Amniotic epithelial cell (primary cell): ENCODE measurements around the gene HS6ST2.
"Not testable (repeated sequence)": the region's sequence is repeated elsewhere in the genome, so short reads cannot be mapped to it uniquely, and the experiment has no call there.

ENCODE experiments used
- DNase-seq: peaks from one replicate; pipeline ENCODE4 v3.0.0-alpha.2; 2010; ENCODE audit warnings: low read depth

HS6ST2 gene

DNA sequence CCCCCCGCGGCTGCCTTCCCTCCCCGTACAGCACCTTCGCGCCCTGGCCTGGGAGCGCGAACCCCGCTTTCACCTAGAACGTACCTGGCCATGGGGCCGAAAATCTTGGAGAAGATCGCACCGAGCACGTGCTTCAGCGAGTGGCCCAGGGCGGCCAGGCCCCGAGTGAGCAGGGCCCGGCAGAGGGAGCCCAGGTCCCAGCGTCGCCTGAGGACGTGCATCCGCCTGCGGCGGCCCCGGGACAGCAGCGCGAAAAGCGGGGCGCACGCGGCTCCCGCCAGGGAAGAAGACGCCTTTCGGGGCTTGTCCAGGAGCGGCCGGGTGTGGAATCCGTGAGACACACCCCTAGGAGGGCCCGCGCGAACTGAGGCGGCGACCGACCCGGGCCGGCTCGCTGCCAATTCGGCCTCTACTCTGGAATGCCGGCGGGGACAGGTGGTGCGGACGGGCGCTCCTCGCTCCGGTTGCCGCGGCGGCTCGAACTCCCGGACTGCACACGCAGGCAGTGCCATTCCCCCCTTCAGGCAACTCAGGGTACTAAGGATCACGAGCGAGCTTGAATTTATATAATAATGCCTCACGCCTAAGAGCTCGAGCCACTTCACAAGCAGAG, at the start of gene HS6ST2:
Gene HS6ST2 (minus strand): TSS at position 539 of the 613 bp plus-strand sequence.
- no peak for DNase-seq

DNA sequence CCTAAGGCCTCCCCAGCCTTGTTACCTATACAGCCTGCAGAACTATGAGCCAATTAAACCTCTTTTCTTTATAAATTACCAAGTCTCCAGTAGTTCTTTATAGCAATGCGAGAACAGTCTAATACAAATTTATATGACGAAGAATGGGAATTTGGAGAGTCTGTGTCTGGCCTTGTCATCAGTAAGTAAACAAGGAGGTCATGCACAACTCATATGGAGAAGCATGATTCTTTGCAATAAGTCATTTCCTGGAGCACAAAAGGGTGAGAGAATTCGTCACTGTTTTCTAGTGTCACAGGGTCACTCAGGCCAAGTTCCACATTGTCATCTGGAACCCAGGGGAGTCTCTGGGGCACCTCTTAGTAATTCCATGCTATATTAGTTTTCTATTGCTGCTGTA, 49.0 kb upstream of the HS6ST2 start:
- no peak for DNase-seq

DNA sequence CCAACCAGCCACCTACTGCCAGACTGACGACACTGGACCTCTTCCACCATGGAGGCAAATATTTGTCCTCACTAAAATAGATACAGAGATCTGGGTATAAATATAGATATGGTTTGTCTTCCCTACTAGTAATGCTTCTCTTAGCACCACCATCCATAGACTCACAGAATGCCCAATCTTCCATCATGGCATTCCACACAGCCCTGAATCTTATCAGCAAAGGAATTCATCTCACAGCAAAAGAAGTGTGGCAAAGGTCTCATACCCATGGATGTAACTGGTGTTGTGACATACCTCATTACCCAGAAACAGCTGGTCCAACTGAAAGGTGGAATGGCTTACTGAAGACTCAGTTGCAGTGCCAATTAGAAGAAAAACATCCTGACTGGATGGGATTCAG, 47.2 kb upstream of the HS6ST2 start:
- no peak for DNase-seq

DNA sequence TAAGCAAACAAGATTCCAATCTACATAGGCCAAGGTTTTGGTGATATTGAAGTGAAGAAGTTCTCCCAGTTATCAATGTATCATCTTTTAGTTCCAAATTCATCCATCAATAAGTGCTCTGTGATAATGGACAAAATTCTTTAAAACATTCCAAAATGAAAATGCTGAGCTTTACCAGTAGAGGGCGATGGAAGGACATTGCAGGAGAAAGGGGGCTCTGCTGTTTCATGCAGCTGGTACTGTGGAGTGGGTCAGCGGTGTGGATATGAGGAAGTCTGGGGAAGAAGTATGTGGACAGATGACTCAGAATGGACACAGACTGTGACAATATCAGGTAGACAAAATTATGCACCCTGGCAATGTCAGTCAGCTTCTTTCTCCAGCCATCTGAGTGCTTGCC, 46.6 kb upstream of the HS6ST2 start:
- DNase-seq, result peak; percentile 1

DNA sequence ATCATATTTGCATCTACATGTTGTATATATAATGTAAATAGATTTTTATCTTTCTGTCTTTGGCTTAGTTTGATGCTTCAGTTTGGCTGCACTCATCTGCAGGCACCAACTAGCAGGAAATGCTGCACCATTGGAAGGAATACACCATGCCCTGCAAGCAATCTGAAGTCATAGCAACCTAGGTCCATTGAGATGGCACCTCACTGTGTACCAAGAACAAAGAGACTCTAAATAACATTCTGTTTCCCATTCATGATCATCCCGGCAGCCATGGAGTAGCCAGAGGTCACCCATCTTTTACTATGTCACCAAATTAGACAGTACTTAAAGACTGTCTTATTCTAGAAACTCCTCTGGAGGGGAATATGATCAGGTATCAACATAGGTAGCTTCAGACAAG, 40.8 kb upstream of the HS6ST2 start:
- no peak for DNase-seq

DNA sequence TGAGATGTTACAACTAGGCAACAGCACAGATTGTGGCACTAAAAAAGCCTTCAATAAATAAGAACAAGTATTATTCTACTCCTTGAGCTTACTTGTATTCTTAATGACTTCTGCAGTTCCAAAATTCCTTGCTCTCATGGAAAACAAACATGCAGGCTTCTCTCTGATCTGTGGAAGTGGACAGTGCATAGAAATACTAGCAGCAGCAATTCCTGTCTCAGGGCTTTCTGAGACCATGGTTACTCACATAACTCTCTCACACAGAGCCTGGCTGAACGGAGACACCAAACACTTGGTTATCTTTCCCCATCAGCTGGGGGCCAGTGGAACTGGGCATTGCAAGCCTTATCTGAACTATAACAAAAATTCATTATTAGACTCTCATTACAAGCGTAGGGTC, 32.4 kb upstream of the HS6ST2 start:
- DNase-seq, result no peak

DNA sequence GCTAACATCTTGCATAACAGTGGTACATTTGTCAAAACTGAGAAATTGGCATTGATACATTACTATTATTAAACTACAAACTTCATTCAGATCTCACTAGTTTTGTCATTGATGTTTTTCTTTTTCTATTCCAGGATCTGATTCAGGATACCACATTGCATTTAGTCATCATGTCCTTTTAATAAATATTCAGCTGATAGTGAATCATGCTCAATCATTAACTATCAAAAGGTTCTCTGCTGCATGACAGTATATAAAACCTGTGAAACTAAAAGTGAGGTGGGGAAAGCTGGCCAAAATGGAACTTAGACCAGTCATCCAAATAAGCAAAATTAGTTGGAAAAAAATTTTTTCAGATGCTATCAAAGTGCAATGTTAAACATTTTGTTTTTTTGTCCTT, 28.1 kb upstream of the HS6ST2 start:
- no peak for DNase-seq

DNA sequence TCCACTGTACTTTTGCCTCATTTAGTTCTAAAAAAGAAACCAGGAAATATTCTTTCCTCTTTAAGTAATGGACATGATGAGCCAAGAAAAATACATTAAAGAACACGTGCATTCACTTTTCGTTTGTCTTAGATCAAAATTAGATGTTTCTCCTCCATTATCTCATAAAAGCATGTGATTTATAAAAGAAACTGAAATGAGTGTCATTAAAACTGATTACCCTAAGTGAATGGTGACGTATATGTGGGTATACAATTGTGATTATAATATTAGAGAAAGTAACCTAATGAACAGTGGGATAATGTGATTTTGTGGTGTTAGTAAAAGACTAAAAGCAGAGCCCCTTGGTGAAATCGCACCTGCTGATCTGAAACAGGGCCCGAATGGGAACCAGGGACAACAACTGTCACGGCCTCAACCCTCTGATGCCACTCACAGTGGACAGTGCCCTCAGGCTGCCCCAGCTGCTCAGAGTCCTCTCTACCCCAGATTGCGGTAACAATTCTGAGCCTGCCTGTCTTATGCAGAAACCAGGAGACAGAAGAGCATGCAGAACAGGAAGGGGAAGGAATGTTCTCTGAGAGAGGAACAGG, 25.7 kb upstream of the HS6ST2 start:
- no peak for DNase-seq

DNA sequence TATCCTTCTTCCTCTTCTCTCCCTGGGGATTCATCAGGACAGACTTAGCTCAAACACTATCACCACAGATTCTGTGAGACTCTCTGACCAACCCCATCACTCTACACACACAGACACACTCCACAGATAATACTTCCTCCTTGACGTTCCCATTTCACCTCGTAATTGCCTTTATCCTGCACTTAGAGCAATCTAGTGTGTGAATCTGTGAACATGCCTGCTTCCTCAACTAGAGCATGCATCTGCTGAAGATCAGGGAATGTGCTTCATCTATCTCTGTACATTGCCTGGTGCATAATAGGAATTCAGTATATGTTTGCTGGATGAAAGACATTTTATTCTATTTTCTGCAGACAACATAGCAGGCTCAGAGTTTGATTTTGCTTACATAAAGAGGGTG, 25.1 kb upstream of the HS6ST2 start:
- DNase-seq, result no peak

DNA sequence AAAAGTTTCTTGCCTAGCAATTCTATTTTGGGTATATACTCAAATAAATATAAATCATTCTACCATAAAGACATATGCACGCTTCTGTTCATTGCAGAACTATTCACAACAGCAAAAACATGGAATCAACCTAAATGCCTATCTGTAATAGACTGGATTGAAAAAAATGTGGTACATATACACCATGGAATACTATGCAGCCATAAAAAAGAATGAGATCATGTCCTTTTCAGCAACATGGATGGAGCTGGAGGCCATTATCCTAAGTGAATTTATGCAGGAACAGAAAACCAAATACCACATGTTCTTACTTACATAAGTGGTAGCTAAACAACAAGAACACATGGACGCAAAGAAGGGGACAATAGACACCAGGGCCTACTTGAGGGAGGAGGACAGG, 21.6 kb upstream of the HS6ST2 start:
- DNase-seq, result not testable (repeated sequence)

DNA sequence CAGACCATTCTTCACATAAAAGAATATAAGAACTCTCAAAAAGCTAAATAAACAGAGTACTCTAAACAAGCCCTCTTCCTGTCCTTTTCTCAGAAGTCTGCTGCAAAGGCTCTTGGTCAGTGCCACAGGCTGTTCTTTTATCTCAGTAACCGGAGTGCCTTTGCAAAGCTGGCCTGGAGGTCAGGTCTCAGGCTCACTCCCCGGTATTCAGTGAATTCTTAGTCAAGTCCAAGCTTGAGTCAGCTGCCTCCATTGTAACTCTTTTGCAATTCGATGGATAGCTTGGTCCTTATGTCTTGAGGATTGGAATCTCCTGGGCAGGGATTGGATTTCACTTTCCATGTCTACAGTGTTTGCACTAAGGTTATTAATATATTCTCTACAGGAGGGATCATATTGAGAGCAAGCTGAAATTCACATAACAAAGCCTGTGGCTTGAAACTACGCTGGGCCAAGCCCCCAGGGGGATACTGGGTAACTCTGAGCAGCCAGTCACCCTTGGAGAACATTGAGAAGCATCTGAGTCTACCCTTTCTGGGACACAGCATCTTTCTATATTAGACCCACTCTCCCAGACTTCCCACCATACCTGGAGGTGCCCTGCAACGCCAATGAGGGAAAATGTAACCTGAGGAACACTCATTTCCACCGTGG, 10.0 kb upstream of the HS6ST2 start:
- no peak for DNase-seq

DNA sequence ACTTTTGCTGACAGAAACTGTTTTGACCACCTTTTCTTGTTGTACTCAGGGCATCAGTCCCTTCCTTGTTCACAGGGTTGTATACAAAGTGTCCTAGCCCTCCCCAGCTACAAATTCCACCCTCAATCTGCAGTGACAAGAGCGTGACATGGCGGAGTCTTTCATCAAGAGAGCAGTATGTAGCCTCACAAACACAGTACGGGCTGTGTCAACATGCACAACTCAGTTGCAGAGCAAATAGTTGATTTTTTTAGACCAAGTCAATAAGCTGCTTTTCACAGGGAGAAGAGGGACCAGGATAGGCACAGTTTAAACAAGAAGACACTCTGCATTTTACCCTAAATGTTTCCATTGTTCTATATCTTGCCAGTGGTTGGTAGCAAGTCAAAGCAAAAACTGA, 8.6 kb upstream of the HS6ST2 start:
- no peak for DNase-seq

DNA sequence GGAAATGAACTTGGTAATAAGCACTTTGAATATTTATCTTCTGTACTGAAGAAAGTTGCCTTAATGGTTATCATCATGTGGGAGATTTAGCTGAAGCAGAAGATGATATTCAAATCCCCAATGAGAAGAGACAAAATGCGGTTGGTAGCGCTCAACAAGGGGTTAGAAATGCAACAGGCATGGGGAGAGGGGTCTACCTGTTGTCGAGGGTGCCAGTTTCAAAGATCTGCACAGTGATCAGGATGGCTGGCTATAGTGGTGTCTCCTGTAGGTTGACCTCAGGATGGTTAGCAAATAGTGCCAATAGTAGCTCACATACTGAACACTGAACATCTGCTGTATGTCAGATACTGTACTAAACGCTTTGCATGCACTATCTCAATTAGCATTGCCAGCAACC, 7.0 kb upstream of the HS6ST2 start:
- no peak for DNase-seq

DNA sequence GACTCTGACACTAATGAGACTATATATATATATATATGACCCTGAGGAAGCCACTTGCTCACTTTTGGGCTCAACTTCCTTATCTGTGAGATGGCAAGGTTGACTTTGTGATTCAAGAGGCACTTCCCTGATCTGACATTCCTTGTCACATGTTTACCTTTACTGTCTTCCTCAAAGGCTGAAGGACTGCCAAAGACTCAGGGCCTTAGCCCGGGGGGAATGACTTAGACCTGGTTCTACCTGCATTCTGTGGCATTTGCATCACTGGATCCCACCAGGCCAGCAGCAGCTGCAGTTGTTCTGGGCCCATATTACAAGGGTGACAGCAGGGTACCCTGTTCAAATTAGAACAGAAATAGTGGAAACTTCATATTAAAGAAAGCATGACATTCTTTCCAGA, 3.1 kb upstream of the HS6ST2 start:
- no peak for DNase-seq

DNA sequence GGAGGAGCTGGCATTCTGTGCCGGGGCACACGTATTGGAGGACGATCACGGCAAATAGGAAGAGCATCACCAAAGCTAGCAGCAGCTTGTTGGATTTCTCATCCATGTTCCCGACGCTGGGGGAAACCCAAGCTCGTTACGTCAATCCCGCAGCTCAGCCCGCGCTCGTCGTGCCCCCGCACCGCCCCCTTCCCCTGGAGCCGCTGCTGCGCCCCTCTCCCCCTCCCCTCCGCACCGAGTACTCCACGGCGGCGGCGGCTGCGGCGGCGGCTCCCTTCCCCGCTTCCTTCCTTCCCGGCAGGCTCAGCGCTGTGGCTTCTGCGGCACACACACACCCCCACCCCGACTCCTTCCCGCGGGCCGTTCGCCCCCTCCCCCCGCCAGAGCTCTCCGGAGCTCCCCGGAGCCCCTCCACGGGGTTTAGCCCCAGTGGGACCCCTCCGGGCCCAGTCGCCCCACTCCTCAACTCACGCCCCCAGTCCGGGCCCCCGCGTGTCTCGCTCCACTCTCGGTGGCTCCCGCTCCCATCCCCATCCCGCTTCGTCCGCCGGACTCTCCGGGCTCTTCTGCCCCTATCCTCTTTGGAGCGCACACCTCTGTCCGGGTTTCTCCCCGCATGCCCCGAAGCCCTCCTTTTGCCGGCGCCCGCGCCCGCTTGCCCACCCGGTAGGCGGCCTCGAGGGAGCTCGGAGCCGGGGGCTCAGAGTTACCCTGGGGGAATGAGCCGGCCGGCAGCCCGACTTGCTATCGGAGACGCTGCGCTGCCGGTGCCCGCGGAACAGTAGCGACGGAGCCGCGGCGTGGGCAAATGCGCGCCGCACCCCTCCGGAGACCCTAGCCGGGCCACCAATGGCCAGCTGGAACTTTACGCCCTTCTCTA, 978 bp downstream of the HS6ST2 start:
- no peak for DNase-seq

DNA sequence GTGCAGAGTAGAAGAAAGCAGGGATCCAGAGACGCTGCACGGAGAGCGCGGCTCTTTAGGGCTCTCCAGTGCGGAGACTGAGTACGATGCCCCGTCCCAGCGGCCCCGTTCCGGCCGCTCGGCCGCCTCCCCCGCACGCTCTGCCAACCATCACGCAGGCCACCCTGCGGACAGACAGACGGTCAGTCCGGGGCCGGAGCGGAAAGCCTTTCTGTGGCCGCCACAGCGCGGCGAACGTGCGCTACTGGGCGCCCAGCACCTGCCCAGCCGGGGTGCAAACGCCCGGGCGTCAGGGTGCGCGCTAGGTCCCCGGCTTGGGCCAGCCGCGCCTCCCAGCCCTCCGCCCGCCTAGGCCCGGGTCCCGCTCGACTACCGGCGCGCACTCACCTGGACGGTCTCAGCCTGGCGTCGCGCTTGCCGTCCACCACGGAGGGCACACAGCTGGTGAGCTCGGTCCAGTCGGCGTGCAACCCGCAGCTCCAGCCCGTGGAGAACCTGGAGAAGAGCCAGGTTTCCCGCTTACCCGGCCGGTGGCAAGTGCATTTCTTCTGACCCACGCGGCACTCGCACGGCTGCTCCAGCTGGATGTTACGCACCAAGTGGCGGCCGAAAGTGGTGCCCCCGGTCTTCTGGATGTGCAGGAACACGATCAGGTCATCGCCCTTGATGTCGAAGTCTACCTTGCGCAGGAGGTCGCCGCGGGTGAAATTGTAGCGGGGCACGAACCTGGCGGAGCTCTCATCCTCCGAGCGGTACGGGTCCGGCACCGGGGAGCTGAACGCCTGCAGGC, 1.8 kb downstream of the HS6ST2 start:
- no peak for DNase-seq

DNA sequence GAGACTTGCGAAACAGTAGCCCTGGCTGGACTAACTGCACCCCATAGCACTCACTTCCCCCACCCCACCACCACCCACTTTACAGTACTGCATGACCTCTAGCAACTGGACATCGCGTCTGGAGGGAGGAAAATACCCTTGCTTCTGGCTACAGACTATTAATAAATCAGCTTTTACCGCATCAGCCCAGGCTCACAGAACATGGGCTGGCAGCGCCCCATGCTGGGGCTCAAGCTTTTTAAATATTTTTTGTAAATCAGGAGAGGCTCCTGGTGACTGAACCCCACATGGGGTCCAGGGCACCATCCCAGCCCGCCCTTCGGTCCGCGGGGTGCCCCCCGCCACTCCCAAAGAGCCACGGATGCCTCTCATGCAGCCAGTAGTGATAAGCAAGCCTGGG, 2.7 kb downstream of the HS6ST2 start:
- no peak for DNase-seq

DNA sequence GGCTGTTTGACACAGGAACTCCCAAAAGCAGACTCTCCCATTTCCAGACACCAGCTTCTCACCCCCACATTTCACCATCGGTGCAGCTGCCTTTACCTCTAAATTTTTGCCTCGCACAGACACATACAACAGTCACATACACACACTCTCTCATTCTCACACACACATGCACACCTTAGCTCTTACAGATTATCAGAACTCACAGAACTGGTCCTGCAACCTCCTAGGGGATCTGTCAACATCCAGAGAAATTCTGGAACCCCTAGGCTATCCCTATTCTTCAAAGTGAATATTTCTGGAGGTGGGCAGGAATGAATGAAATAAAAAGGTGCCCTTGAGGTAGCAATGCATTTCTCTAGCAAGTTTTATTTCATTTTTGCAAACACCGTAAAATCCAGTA, 4.1 kb downstream of the HS6ST2 start:
- DNase-seq, result no peak

DNA sequence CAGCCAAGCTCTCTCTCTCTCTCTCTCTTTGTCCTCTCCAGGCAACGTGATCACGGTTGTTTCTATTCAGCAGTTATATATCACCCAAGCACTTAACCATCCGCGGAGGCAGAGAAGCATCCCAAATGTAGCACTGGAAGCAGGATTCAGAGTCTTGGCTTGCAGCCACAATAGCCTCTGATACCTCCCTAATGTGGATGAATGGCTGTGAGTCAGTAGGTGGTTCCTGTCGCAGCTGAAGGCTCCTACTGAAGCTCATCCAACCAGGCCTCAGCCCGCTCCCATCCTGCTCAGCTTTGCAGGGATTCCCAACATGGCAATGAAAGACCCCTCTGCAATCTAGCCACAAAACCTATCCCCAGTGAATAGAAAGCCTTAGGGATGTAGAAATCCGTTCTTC, 5.1 kb downstream of the HS6ST2 start:
- DNase-seq, result no peak

DNA sequence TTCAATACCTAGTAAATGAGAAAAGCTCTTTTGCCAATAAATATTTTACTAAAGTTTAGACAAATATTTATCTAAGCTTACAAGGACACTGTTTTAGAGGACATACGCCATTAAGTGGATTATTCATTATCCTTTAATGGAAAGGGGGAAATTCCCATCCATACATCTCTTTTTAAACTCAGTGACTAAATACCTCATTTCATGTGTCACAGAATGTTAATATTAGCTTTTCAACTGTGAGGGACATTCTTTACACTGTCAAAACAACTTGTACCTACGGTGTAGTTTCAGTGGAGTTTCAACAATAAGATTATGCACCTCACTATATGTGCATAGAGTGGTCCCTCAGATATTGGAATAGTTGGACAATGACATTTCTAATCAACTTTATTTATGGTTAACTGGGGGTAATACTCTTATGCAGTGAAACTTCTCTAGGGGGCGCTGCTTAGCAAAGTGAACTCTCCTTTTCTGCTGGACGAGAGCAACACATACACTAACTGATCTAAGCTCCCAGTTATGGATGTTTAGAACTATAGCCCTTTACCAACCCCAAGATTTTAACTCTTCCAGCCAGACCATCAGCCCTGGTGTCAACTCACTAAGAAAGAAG, 9.7 kb downstream of the HS6ST2 start:
- DNase-seq, result no peak

DNA sequence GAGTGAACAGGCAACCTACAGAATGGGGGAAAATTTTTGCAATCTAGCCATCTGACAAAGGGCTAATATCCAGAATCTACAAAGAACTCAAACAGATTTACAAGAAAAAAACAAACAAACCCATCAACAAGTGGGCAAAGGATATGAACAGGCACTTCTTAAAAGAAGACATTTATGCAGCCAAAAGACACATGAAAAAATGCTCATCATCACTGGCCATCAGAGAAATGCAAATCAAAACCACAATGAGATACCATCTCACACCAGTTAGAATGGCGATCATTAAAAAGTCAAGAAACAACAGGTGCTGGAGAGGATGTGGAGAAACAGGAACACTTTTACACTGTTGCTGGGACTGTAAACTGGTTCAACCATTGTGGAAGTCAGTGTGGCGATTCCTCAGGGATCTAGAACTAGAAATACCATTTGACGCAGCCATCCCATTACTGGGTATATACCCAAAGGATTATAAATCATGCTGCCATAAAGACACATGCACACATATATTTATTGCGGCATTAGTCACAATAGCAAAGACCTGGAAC, 13.3 kb downstream of the HS6ST2 start:
- DNase-seq, result not testable (repeated sequence)
